Measurements from ENCODE around the gene WDFY4.
A peak's percentile ranks its signal among the peaks of the same experiment; 100 is the strongest.

DNA sequence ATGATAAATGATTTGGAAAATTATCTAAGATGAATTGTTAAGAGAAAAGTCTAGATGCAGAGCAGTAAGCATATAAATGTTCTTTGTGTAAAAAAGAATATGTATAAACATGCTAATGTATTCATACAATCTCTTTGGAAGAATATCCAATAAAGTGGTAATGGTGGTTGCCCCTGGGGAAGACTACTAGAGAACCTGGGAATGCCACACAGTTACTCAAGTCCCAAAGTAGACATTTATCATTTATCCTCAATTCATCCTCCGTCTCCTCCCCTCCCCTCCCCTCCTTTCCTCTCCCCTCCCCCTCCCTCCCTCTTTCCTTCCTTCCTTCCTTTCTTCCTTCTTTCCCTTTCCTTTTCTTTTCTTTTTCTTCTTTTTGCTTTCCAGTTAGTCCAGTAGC is 203.3 kb downstream of the WDFY4 start:
- TF ChIP-seq, protein P1, sequence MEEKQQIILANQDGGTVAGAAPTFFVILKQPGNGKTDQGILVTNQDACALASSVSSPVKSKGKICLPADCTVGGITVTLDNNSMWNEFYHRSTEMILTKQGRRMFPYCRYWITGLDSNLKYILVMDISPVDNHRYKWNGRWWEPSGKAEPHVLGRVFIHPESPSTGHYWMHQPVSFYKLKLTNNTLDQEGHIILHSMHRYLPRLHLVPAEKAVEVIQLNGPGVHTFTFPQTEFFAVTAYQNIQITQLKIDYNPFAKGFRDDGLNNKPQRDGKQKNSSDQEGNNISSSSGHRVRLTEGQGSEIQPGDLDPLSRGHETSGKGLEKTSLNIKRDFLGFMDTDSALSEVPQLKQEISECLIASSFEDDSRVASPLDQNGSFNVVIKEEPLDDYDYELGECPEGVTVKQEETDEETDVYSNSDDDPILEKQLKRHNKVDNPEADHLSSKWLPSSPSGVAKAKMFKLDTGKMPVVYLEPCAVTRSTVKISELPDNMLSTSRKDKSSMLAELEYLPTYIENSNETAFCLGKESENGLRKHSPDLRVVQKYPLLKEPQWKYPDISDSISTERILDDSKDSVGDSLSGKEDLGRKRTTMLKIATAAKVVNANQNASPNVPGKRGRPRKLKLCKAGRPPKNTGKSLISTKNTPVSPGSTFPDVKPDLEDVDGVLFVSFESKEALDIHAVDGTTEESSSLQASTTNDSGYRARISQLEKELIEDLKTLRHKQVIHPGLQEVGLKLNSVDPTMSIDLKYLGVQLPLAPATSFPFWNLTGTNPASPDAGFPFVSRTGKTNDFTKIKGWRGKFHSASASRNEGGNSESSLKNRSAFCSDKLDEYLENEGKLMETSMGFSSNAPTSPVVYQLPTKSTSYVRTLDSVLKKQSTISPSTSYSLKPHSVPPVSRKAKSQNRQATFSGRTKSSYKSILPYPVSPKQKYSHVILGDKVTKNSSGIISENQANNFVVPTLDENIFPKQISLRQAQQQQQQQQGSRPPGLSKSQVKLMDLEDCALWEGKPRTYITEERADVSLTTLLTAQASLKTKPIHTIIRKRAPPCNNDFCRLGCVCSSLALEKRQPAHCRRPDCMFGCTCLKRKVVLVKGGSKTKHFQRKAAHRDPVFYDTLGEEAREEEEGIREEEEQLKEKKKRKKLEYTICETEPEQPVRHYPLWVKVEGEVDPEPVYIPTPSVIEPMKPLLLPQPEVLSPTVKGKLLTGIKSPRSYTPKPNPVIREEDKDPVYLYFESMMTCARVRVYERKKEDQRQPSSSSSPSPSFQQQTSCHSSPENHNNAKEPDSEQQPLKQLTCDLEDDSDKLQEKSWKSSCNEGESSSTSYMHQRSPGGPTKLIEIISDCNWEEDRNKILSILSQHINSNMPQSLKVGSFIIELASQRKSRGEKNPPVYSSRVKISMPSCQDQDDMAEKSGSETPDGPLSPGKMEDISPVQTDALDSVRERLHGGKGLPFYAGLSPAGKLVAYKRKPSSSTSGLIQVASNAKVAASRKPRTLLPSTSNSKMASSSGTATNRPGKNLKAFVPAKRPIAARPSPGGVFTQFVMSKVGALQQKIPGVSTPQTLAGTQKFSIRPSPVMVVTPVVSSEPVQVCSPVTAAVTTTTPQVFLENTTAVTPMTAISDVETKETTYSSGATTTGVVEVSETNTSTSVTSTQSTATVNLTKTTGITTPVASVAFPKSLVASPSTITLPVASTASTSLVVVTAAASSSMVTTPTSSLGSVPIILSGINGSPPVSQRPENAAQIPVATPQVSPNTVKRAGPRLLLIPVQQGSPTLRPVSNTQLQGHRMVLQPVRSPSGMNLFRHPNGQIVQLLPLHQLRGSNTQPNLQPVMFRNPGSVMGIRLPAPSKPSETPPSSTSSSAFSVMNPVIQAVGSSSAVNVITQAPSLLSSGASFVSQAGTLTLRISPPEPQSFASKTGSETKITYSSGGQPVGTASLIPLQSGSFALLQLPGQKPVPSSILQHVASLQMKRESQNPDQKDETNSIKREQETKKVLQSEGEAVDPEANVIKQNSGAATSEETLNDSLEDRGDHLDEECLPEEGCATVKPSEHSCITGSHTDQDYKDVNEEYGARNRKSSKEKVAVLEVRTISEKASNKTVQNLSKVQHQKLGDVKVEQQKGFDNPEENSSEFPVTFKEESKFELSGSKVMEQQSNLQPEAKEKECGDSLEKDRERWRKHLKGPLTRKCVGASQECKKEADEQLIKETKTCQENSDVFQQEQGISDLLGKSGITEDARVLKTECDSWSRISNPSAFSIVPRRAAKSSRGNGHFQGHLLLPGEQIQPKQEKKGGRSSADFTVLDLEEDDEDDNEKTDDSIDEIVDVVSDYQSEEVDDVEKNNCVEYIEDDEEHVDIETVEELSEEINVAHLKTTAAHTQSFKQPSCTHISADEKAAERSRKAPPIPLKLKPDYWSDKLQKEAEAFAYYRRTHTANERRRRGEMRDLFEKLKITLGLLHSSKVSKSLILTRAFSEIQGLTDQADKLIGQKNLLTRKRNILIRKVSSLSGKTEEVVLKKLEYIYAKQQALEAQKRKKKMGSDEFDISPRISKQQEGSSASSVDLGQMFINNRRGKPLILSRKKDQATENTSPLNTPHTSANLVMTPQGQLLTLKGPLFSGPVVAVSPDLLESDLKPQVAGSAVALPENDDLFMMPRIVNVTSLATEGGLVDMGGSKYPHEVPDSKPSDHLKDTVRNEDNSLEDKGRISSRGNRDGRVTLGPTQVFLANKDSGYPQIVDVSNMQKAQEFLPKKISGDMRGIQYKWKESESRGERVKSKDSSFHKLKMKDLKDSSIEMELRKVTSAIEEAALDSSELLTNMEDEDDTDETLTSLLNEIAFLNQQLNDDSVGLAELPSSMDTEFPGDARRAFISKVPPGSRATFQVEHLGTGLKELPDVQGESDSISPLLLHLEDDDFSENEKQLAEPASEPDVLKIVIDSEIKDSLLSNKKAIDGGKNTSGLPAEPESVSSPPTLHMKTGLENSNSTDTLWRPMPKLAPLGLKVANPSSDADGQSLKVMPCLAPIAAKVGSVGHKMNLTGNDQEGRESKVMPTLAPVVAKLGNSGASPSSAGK (IDR thresholded peaks at IDR 0.05), result no peak
- no peak for TF ChIP-seq RFX5 (IDR thresholded peaks at IDR 0.05; ENCODE audit: low read depth, low read length)
- peak; percentile 79 for TF ChIP-seq PCBP2 (IDR thresholded peaks at IDR 0.05; ENCODE audit: low read depth, low read length, poor library complexity, severe bottlenecking)
